VCaP (cell line): Measurements from ENCODE around the gene CACNA2D3.
"Not testable (repeated sequence)": the region's sequence is repeated elsewhere in the genome, so short reads cannot be mapped to it uniquely, and the experiment has no call there.

ENCODE experiments used
- H3K27ac ChIP-seq: fragments of 450-650 bp; 2 replicates; pipeline ENCODE4 v1.5.1; 2017
- TF ChIP-seq, protein P1 (sequence below): fragments of 450-650 bp; conservative IDR thresholded peaks from 2 replicates; pipeline ENCODE4 v1.5.1; 2017; ENCODE audit warnings: mild to moderate bottlenecking, moderate library complexity

CACNA2D3 gene

GRCh38 chr3:54447427-54447826 is 325.1 kb downstream of the CACNA2D3 start:
- H3K27ac ChIP-seq, result peak overlapping the region; percentile 39
- TF ChIP-seq, protein P1, sequence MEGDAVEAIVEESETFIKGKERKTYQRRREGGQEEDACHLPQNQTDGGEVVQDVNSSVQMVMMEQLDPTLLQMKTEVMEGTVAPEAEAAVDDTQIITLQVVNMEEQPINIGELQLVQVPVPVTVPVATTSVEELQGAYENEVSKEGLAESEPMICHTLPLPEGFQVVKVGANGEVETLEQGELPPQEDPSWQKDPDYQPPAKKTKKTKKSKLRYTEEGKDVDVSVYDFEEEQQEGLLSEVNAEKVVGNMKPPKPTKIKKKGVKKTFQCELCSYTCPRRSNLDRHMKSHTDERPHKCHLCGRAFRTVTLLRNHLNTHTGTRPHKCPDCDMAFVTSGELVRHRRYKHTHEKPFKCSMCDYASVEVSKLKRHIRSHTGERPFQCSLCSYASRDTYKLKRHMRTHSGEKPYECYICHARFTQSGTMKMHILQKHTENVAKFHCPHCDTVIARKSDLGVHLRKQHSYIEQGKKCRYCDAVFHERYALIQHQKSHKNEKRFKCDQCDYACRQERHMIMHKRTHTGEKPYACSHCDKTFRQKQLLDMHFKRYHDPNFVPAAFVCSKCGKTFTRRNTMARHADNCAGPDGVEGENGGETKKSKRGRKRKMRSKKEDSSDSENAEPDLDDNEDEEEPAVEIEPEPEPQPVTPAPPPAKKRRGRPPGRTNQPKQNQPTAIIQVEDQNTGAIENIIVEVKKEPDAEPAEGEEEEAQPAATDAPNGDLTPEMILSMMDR, result no peak

- no peak overlapping the region for H3K27ac ChIP-seq
- TF ChIP-seq, protein P1, result no peak
Observed at GRCh38 chr3:54454806-54455205, 332.5 kb downstream of the CACNA2D3 start.

- TF ChIP-seq, protein P1, result no peak
Observed at GRCh38 chr3:54458357-54458756, 336.0 kb downstream of the CACNA2D3 start.

DNA sequence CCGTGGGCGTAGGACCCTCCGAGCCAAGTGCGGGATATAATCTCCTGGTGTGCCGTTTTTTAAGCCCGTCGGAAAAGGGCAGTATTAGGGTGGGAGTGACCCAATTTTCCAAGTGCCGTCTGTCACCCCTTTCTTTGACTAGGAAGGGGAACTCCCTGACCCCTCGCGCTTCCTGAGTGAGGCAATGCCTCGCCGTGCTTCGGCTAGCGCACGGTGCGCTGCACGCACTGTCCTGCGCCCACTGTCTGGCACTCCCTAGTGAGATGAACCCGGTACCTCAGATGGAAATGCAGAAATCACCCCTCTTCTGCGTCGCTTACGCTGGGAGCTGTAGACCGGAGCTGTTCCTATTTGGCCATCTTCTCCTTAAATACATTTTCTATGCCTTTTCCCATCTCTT is 342.2 kb downstream of the CACNA2D3 start:
- H3K27ac ChIP-seq, result not testable (repeated sequence)

More at GRCh38 chr3:54458357-54458756, 336.0 kb downstream of the CACNA2D3 start:
- no peak overlapping the region for H3K27ac ChIP-seq

DNA sequence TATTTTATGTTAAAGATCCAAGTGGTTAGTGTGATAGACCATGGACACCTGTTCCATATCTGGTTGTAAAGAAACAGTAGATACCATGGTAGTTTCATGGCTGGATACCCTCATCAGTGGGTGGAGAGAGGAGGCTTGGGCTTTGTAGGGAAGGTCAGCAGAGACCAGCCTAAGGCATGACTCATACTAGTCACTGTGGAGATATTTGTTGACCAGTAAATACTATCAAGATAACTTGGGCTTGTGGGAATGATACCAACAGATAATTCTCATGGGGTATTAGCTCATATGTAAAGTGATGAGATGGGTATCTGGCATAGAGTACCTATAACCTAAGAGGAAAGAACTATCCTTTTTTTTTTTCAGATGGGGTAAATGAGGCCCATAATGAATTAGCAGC is 354.5 kb downstream of the CACNA2D3 start:
- no peak overlapping the region for H3K27ac ChIP-seq
- TF ChIP-seq, protein P1, result no peak

DNA sequence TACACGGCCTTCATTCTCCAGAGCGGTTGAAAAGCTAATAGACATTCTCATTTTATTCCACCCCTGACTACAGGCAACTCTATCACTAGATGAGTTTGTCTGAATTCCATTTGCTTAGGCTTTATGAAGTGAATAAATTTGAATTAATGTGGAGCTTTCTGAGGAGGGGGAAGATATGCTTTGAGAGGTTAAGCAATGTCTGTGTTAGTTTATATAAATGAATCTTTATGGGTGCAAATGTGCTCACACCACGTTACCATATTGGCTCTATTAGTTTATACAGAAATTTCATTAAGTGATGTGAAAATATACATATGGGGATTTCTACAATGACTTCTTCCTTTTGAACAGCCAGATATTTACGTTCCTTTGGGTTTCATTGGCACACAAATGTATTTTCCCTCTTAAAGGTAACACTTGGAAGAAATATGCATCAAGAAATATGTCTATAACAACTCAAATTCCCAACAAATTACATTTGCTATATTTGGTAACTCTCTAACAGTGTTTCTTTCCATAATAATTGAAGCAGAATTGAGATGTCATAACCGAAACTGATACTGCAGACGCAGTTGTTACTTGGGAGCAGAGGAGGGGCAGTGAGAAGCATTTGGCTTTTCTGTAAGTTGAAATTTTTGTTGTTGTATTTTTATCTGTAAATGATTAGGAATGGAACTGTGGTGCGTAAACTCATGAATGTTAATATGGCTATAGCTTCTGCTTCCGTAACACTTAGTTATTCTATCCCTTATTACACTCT is 359.4 kb downstream of the CACNA2D3 start:
- no peak overlapping the region for H3K27ac ChIP-seq
- TF ChIP-seq, protein P1, result no peak

DNA sequence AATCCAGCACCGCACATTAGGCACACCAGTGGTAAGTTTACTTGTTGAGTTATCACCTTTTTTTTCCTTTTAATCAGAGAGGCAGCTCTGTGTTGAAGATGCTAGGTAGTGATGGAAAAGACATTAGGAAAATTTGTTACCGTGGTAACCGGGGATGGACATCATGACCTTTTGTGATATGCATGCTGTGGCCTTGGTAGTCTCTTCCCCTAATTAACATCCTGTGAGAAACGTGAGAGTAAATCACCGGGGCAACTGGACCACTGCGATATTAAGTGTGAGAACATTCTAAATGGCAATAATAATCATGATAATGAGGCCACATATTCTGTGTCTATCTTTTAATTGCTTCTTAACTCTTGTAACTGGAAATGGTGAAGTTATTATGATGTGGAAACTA is 362.0 kb downstream of the CACNA2D3 start:
- TF ChIP-seq, protein P1, result no peak
- no peak overlapping the region for H3K27ac ChIP-seq

- TF ChIP-seq, protein P1, result no peak
- H3K27ac ChIP-seq, result no peak overlapping the region
Observed at GRCh38 chr3:54486317-54486716, 364.0 kb downstream of the CACNA2D3 start.
